Endodermal cell (in vitro differentiated cells): ENCODE measurements around the gene LY6G6D. TPM values are rescaled to one million over a fixed set of nuclear protein-coding genes. Genes with fewer than 3 reads are reported as not detected.

Experiments used
- DNase-seq: peaks from one replicate; pipeline ENCODE4 v3.0.0-alpha.2; 2017
- H3K27ac ChIP-seq: 2 replicates; pipeline ENCODE4 v1.5.1; 2013; ENCODE audit warnings: mild to moderate bottlenecking, low read depth, low read length, moderate library complexity
- H3K27me3 ChIP-seq: 2 replicates; pipeline ENCODE4 v1.6.1; 2013; ENCODE audit warnings: mild to moderate bottlenecking, low read length, moderate library complexity; ENCODE audit not compliant: insufficient read depth, control insufficient read depth, poor library complexity, severe bottlenecking
- H3K36me3 ChIP-seq: 2 replicates; pipeline ENCODE4 v1.7.0; 2013; ENCODE audit warnings: mild to moderate bottlenecking, low read length, moderate library complexity; ENCODE audit not compliant: control insufficient read depth, insufficient read depth
- H3K4me1 ChIP-seq: one replicate; pipeline ENCODE4 v1.7.0; 2013; ENCODE audit warnings: low read length; ENCODE audit not compliant: control insufficient read depth, insufficient read depth
- H3K4me3 ChIP-seq: 2 replicates; pipeline ENCODE4 v1.5.1; 2013; ENCODE audit warnings: mild to moderate bottlenecking, low read length, moderate library complexity
- H3K9ac ChIP-seq: 2 replicates; pipeline ENCODE4 v1.6.1; 2013; ENCODE audit warnings: mild to moderate bottlenecking, low read length, moderate library complexity; ENCODE audit not compliant: poor library complexity, severe bottlenecking; ENCODE audit errors: extremely low read depth
- H3K9me3 ChIP-seq: 2 replicates; pipeline ENCODE4 v1.6.1; 2013; ENCODE audit warnings: mild to moderate bottlenecking, low read length, moderate library complexity; ENCODE audit not compliant: control insufficient read depth
- H3K27ac Mint-ChIP-seq: 2 replicates; pipeline ENCODE4 v1.8.0; 2020; ENCODE audit warnings: mixed read lengths
- H3K27me3 Mint-ChIP-seq: 2 replicates; pipeline ENCODE4 v1.8.0; 2021; ENCODE audit warnings: mild to moderate bottlenecking, mixed read lengths; ENCODE audit not compliant: insufficient read depth
- H3K36me3 Mint-ChIP-seq: 2 replicates; pipeline ENCODE4 v1.8.0; 2020; ENCODE audit warnings: low read depth, mixed read lengths
- H3K4me1 Mint-ChIP-seq: 2 replicates; pipeline ENCODE4 v1.8.0; 2020; ENCODE audit warnings: mixed read lengths
- H3K4me3 Mint-ChIP-seq: 2 replicates; pipeline ENCODE4 v1.8.0; 2020; ENCODE audit warnings: mild to moderate bottlenecking, moderate library complexity, mixed read lengths
- H3K9me3 Mint-ChIP-seq: 2 replicates; pipeline ENCODE4 v1.8.0; 2020; ENCODE audit warnings: mild to moderate bottlenecking, mixed read lengths
- CTCF ChIP-seq: fragments of 200-600 bp; sonication (generic); conservative IDR thresholded peaks from 2 replicates; pipeline ENCODE4 v1.5.0; 2021; ENCODE audit warnings: antibody characterized with exemption, mild to moderate bottlenecking
- WGBS, 2 experiments: methylation state at CpG; one replicate each; pipeline versions ENCODE4 v1.1.5 to v1.1.7; 2013; ENCODE audit warnings: missing lambda C conversion rate in 2 of 2, mixed read lengths in 1 of 2; ENCODE audit not compliant: insufficient coverage in 1 of 2, insufficient read length in 1 of 2; 5-methylcytosine and 5-hydroxymethylcytosine counted together
- microRNA-seq: library from miRNA; unstranded; fragments of <30 nt; microRNA quantifications from one replicate; pipeline ENCODE4 v1.2.0, GENCODE V29; 2020; ENCODE audit warnings: borderline microRNAs expressed
- total RNA-seq, 2 donors: library from RNA; stranded (reverse); fragmentation: NEBNext Ultra II Directional in 1 of 2; extraction: Animal tissue kit (Norgen Biotek cat#: 25700) in 1 of 2; gene quantifications; 2 replicates in 1 of 2; 3 replicates in 1 of 2; pipeline ENCODE4 v1.2.1, GENCODE V29; 2021

Gene LY6G6D
- total RNA-seq, 2 donors from 2014 or later, result not detected

DNA sequence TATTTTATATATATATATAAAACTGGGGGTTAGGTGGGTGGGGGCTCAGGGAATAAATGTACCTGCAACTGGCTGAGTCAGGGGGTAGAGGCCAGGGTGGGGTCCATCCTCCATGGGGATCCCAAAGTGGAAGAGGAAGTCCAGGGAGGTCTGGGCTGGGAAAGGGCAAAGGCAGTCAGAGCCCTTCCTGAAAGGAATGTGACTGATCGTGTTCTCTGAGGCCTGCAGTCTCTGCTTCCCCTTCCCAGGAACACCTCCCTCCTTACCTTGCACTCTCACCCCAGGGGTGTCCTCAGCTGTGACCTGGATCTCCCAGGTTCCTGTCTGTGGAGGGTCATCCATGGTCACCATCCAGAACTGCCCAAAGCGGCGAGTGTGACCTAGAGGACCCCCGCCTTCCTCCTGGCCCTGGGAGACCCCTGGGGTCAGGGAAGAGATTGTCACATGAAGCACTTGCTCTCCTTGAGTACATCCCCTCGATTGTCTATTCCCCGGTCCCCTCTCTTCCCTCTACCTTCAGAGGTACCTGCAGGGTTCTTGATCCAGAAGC, 52.0 kb downstream of the LY6G6D start:
- Mint-ChIP-seq H3K27ac (no peak overlapping the region), H3K4me1 (peaks cover 18% of the 10 kb centered on the region)

More for the DNA sequence above, 52.0 kb downstream of the LY6G6D start:
- no peaks in the 10 kb centered on the region for H3K9me3 ChIP-seq
- H3K4me3 ChIP-seq, result no peak overlapping the region
- no peaks in the 10 kb centered on the region for H3K27me3 ChIP-seq
- Mint-ChIP-seq H3K4me3 (no peak overlapping the region), H3K27me3 (no peaks in the 10 kb centered on the region), H3K9me3 (no peaks in the 10 kb centered on the region), H3K36me3 (peaks cover 7% of the 10 kb centered on the region)
- TF ChIP-seq CTCF, result no peak
- H3K27ac ChIP-seq, result no peak overlapping the region
- no peaks in the 10 kb centered on the region for H3K4me1 ChIP-seq
- no peak overlapping the region for H3K9ac ChIP-seq
- WGBS, 2 experiments, result 92 to 97% methylated on average over 3 to 6 of the region's 6 CpGs
- no peaks in the 10 kb centered on the region for H3K36me3 ChIP-seq
- no peak for DNase-seq

Small RNA genes lying within 50 kb of the gene (microRNA-seq; reads per million reads assigned to microRNA genes)
- not detected for gene MIR4646

Other genes starting within 250 kb of the LY6G6D start
- 1 to 10 TPM; 8.2 to 8.5 TPM for gene MICB, start 217.2 kb upstream of the LY6G6D start, total RNA-seq
- gene MCCD1, start 186.4 kb upstream of the LY6G6D start, total RNA-seq, result not detected
- gene DDX39B, start 173.3 kb upstream of the LY6G6D start, total RNA-seq, result 100 to 1,000 TPM; 572 to 654 TPM
- gene ATP6V1G2, start 168.7 kb upstream of the LY6G6D start, total RNA-seq, result 1 to 10 TPM; 1.7 to 2.1 TPM
- 10 to 100 TPM; 17.4 to 26.3 TPM for gene NFKBIL1, start 167.7 kb upstream of the LY6G6D start, total RNA-seq
- not detected for gene LTA, start 143.1 kb upstream of the LY6G6D start, total RNA-seq
- not detected for gene TNF, start 139.8 kb upstream of the LY6G6D start, total RNA-seq
- gene LTB, start 132.9 kb upstream of the LY6G6D start, total RNA-seq, result 1 to 10 TPM in 1 of 2 donors, not detected in 1; 1.3 TPM
- not detected for gene LST1, start 129.1 kb upstream of the LY6G6D start, total RNA-seq
- gene NCR3, start 122.3 kb upstream of the LY6G6D start, total RNA-seq, result not detected
- gene AIF1, start 100.1 kb upstream of the LY6G6D start, total RNA-seq, result 1 to 10 TPM in 1 of 2 donors, under 1 TPM in 1; 0.70 to 1.7 TPM
- gene PRRC2A, start 94.6 kb upstream of the LY6G6D start, total RNA-seq, result 100 to 1,000 TPM; 329 to 330 TPM
- 100 to 1,000 TPM; 413 to 428 TPM for gene BAG6, start 62.7 kb upstream of the LY6G6D start, total RNA-seq
- 1 to 10 TPM; 1.6 to 3.2 TPM for gene APOM, start 59.5 kb upstream of the LY6G6D start, total RNA-seq
- 10 to 100 TPM; 14.0 to 14.9 TPM for gene C6orf47, start 54.6 kb upstream of the LY6G6D start, total RNA-seq
- 10 to 100 TPM; 16.1 to 21.3 TPM for gene GPANK1, start 50.4 kb upstream of the LY6G6D start, total RNA-seq
- gene CSNK2B, start 49.3 kb upstream of the LY6G6D start, total RNA-seq, result 100 to 1,000 TPM; 155 to 171 TPM
- gene LY6G5B, start 45.4 kb upstream of the LY6G6D start, total RNA-seq, result 10 to 100 TPM; 13.9 to 17.0 TPM
- 1 to 10 TPM in 1 of 2 donors, under 1 TPM in 1; 0.93 to 2.0 TPM for gene LY6G5C, start 34.3 kb upstream of the LY6G6D start, total RNA-seq
- 10 to 100 TPM; 38.3 to 59.5 TPM for gene ABHD16A, start 12.0 kb upstream of the LY6G6D start, total RNA-seq
- not detected for gene LY6G6F, start 8.5 kb upstream of the LY6G6D start, total RNA-seq
- gene LY6G6C, start 6.4 kb downstream of the LY6G6D start, total RNA-seq, result under 1 TPM; 0.29 to 0.38 TPM
- not detected for gene MPIG6B, start 8.0 kb downstream of the LY6G6D start, total RNA-seq
- 100 to 1,000 TPM; 150 to 153 TPM for gene DDAH2, start 14.0 kb downstream of the LY6G6D start, total RNA-seq
- 100 to 1,000 TPM; 289 to 380 TPM for gene CLIC1, start 21.2 kb downstream of the LY6G6D start, total RNA-seq
- 10 to 100 TPM; 35.7 to 57.2 TPM for gene MSH5, start 24.7 kb downstream of the LY6G6D start, total RNA-seq
- 1 to 10 TPM; 7.9 to 8.4 TPM for gene SAPCD1, start 47.3 kb downstream of the LY6G6D start, total RNA-seq
- under 1 TPM; 0.64 to 0.95 TPM for gene VWA7, start 62.0 kb downstream of the LY6G6D start, total RNA-seq
- gene VARS1, start 80.4 kb downstream of the LY6G6D start, total RNA-seq, result 10 to 100 TPM; 81.4 to 83.1 TPM
- gene LSM2, start 91.6 kb downstream of the LY6G6D start, total RNA-seq, result 100 to 1,000 TPM; 106 to 119 TPM
- 1 to 10 TPM; 1.2 to 1.5 TPM for gene HSPA1L, start 99.9 kb downstream of the LY6G6D start, total RNA-seq
- 10 to 100 TPM; 53.1 to 62.6 TPM for gene HSPA1A, start 100.2 kb downstream of the LY6G6D start, total RNA-seq
- gene HSPA1B, start 112.4 kb downstream of the LY6G6D start, total RNA-seq, result 10 to 100 TPM; 61.8 to 83.9 TPM
- 10 to 100 TPM; 42.4 to 50.7 TPM for gene NEU1, start 147.5 kb downstream of the LY6G6D start, total RNA-seq
- gene SLC44A4, start 163.6 kb downstream of the LY6G6D start, total RNA-seq, result 1 to 10 TPM; 1.3 to 3.6 TPM
- 100 to 1,000 TPM; 113 to 121 TPM for gene EHMT2, start 182.3 kb downstream of the LY6G6D start, total RNA-seq
- gene ZBTB12, start 186.7 kb downstream of the LY6G6D start, total RNA-seq, result 10 to 100 TPM; 25.4 to 29.9 TPM
- gene C2, start 212.4 kb downstream of the LY6G6D start, total RNA-seq, result 1 to 10 TPM in 1 of 2 donors, under 1 TPM in 1; 0.29 to 1.0 TPM
- under 1 TPM; 0.51 to 0.66 TPM for gene CFB, start 230.7 kb downstream of the LY6G6D start, total RNA-seq
- 100 to 1,000 TPM in 1 of 2 donors, 10 to 100 TPM in 1; 90.3 to 132 TPM for gene NELFE, start 243.6 kb downstream of the LY6G6D start, total RNA-seq
- gene SKIC2, start 243.8 kb downstream of the LY6G6D start, total RNA-seq, result 100 to 1,000 TPM in 1 of 2 donors, 10 to 100 TPM in 1; 95.8 to 103 TPM